GM23248 (cell line): Measurements from ENCODE around the gene CTIF.

Experiments used
- EZH2 ChIP-seq: fragments of 200-600 bp; sonication (generic); IDR thresholded peaks from 2 replicates; pipeline ENCODE4 v1.6.1; 2018; ENCODE audit warnings: antibody characterized with exemption, mild to moderate bottlenecking; ENCODE audit not compliant: insufficient read depth, poor library complexity, severe bottlenecking
- EZH2phosphoT487 ChIP-seq: fragments of 200-600 bp; sonication (generic); IDR thresholded peaks from 2 replicates; pipeline ENCODE4 v1.6.1; 2018; ENCODE audit warnings: antibody characterized with exemption, moderate library complexity, mild to moderate bottlenecking, low read depth; ENCODE audit not compliant: insufficient read depth

DNA sequence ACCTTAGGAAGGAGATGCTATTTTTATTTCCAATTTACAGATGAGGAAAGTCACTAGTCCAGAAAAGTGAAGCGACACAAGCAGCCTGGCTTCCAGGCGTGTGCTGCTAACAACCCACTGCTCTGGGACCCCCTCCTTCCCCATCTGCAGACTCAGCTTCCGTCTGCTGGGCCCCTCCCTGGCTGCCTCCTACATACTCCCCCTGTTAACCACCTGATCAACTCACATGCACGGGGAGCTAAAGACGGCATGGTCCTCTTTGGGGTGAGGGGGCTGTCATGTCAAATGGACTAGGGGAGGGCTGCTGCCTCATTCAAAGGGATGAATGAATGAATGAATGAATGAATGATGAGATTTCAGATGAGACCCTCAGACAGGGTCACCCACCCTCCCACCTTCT is 184.2 kb downstream of the CTIF start:
- no peak for TF ChIP-seq EZH2
- TF ChIP-seq EZH2phosphoT487, result no peak
